Femur (tissue), 1 donor: ENCODE measurements around the gene WRAP73.
"Not testable (repeated sequence)": the region's sequence is repeated elsewhere in the genome, so short reads cannot be mapped to it uniquely, and the experiment has no call there.

Source experiments
- DNase-seq: peaks from one replicate; pipeline ENCODE4 v3.0.0-alpha.2; 2017

The WRAP73 gene

GRCh38 chr1:3594706-3595377 is 55.1 kb downstream of the WRAP73 start:
- DNase-seq: peak; percentile 66

- no peak for DNase-seq
These were observed 56.2 kb downstream of the WRAP73 start for GRCh38 chr1:3593745-3594144.

GRCh38 chr1:3593334-3593733 is 56.6 kb downstream of the WRAP73 start:
- no peak for DNase-seq

- no peak for DNase-seq
These were observed 58.7 kb downstream of the WRAP73 start for GRCh38 chr1:3590951-3591865.

- no peak for DNase-seq
These were observed 59.7 kb downstream of the WRAP73 start for GRCh38 chr1:3590139-3590763.

GRCh38 chr1:3588395-3588794 is 61.5 kb downstream of the WRAP73 start:
- no peak for DNase-seq

- no peak for DNase-seq
These were observed 62.7 kb downstream of the WRAP73 start for GRCh38 chr1:3586986-3587759.

GRCh38 chr1:3585940-3586568 is 63.8 kb downstream of the WRAP73 start:
- no peak for DNase-seq

- not testable (repeated sequence) for DNase-seq
These were observed 64.5 kb downstream of the WRAP73 start for GRCh38 chr1:3585353-3585868.

- no peak for DNase-seq
These were observed 65.0 kb downstream of the WRAP73 start for GRCh38 chr1:3584915-3585314.

- DNase-seq: not testable (repeated sequence)
These were observed 66.2 kb downstream of the WRAP73 start for GRCh38 chr1:3583751-3584150.

GRCh38 chr1:3581296-3582036 is 68.4 kb downstream of the WRAP73 start:
- no peak for DNase-seq
